Esophagus muscularis mucosa (tissue), 3 donors: ENCODE data around the gene INPP5A.

Experiments used
- CTCF ChIP-seq, 3 experiments: fragments of 200-600 bp in 2 of 3; fragments of 450-650 bp in 1 of 3; sonication (generic) in 2 of 3; IDR thresholded peaks; one replicate each; pipeline ENCODE4 v1.5.1; 2017 to 2019; ENCODE audit warnings: antibody characterized with exemption in 3 of 3, mild to moderate bottlenecking in 2 of 3, moderate library complexity in 1 of 3
- POLR2A ChIP-seq: fragments of 450-650 bp; IDR thresholded peaks from one replicate; pipeline ENCODE4 v1.6.1; 2017; ENCODE audit warnings: antibody characterized with exemption, moderate library complexity, mild to moderate bottlenecking, low read depth

- TF ChIP-seq CTCF (IDR thresholded peaks at IDR 0.05) (no peak), POLR2A (no peak)
Observed at GRCh38 chr10:132515811-132516726, 21.5 kb upstream of the INPP5A start.
